Lower lobe of right lung (tissue), 2 donors: ENCODE measurements around the gene TMEM141. TPM values are rescaled to one million over a fixed set of nuclear protein-coding genes. Genes with fewer than 3 reads are reported as not detected.

Experiments
- ATAC-seq, 2 donors: fragments of 200-7000 bp; cut with Tn5 transposase; one replicate each; pipeline ENCODE4 v1.9.1; 2020 to 2022; ENCODE audit warnings: mild to moderate bottlenecking in 2 of 2, moderate library complexity in 2 of 2
- DNase-seq: peaks from one replicate; pipeline ENCODE4 v3.0.0-alpha.2; 2020
- H3K27ac ChIP-seq: fragments of 200-600 bp; one replicate; pipeline ENCODE4 v1.8.0; 2022
- H3K27me3 ChIP-seq: fragments of 200-600 bp; one replicate; pipeline ENCODE4 v1.8.0; 2022; ENCODE audit warnings: low read depth
- H3K36me3 ChIP-seq: fragments of 200-600 bp; one replicate; pipeline ENCODE4 v1.8.0; 2022; ENCODE audit warnings: mild to moderate bottlenecking
- H3K4me1 ChIP-seq: fragments of 200-600 bp; one replicate; pipeline ENCODE4 v1.8.0; 2022
- H3K4me3 ChIP-seq: fragments of 200-600 bp; one replicate; pipeline ENCODE4 v1.8.0; 2022; ENCODE audit warnings: mild to moderate bottlenecking
- H3K9me3 ChIP-seq: fragments of 200-600 bp; one replicate; pipeline ENCODE4 v1.8.0; 2022
- CTCF ChIP-seq: fragments of 200-600 bp; IDR thresholded peaks from one replicate; pipeline ENCODE4 v1.8.0; 2022; ENCODE audit warnings: antibody characterized with exemption, mild to moderate bottlenecking
- intact Hi-C: fragments of 100-400 bp; cut with DNase I; formaldehyde crosslinking; loops from one replicate; pipeline ENCODE4 v1.11.0; 2022
- total RNA-seq: library from RNA; stranded (reverse); fragmentation: NEBNext Ultra II Directional; extraction: Animal tissue kit (Norgen Biotek cat#: 25700); gene quantifications from one replicate; pipeline ENCODE4 v1.2.1, GENCODE V29; 2021
- donor health status: DM: no; HTN: yes; CAD: no; lungs with severe emphysema.

The TMEM141 gene
- total RNA-seq, 1 donor from 2014 or later = 57.2 TPM

GRCh38 chr9:136748201-136748600, 42.9 kb upstream of the TMEM141 start, which contains the start of gene LCN6:
Gene LCN6, minus strand, starts transcription at chr9:136748525. Its CDS starts 42 bp downstream, at chr9:136748483.
- H3K36me3 ChIP-seq = no peaks in the 10 kb centered on the region
- DNase-seq (no peak), ATAC-seq (peak in 1 of 2 donors; percentile 3)
- intact Hi-C loops = no loop called here
- H3K27ac ChIP-seq = no peak within 1 kb of the TSS
- TF ChIP-seq CTCF = no peak
- no peaks in the 10 kb centered on the region for H3K9me3 ChIP-seq
- H3K4me1 ChIP-seq = peaks cover 14% of the 10 kb centered on the region
- H3K4me3 ChIP-seq = no peak within 1 kb of the TSS
- H3K27me3 ChIP-seq = peaks cover 11% of the 10 kb centered on the region

GRCh38 chr9:136748666-136749611, 42.2 kb upstream of the TMEM141 start:
- H3K4me1 ChIP-seq = peaks cover 14% of the 10 kb centered on the region
- ATAC-seq (peak; percentile 40 to 57), DNase-seq (peak; percentile 60)
- TF ChIP-seq CTCF = no peak
- H3K36me3 ChIP-seq = no peaks in the 10 kb centered on the region
- no peaks in the 10 kb centered on the region for H3K9me3 ChIP-seq
- intact Hi-C loops = no loop called here
- H3K4me3 ChIP-seq = no peak overlapping the region
- H3K27ac ChIP-seq = no peak overlapping the region
- peaks cover 5% of the 10 kb centered on the region for H3K27me3 ChIP-seq

GRCh38 chr9:136750526-136750925, 40.6 kb upstream of the TMEM141 start:
- Histone ChIP-seq H3K27me3 (peaks cover 5% of the 10 kb centered on the region), H3K4me3 (no peak overlapping the region), H3K36me3 (no peaks in the 10 kb centered on the region), H3K9me3 (no peaks in the 10 kb centered on the region), H3K4me1 (peaks cover 14% of the 10 kb centered on the region), H3K27ac (no peak overlapping the region)
- TF ChIP-seq CTCF = no peak
- intact Hi-C loops = no loop called here
- no peak for ATAC-seq
- no peak for DNase-seq

GRCh38 chr9:136751244-136751643, 39.9 kb upstream of the TMEM141 start:
- peaks cover 5% of the 10 kb centered on the region for H3K27me3 ChIP-seq
- ATAC-seq = no peak
- no peaks in the 10 kb centered on the region for H3K9me3 ChIP-seq
- H3K36me3 ChIP-seq = no peaks in the 10 kb centered on the region
- intact Hi-C loops = no loop called here
- no peak for TF ChIP-seq CTCF
- no peak overlapping the region for H3K27ac ChIP-seq
- DNase-seq = no peak
- no peak overlapping the region for H3K4me3 ChIP-seq
- peaks cover 14% of the 10 kb centered on the region for H3K4me1 ChIP-seq

GRCh38 chr9:136751814-136752213, 39.3 kb upstream of the TMEM141 start:
- intact Hi-C loops = no loop called here
- TF ChIP-seq CTCF = no peak
- Histone ChIP-seq H3K4me3 (no peak overlapping the region), H3K36me3 (no peaks in the 10 kb centered on the region), H3K27me3 (peaks cover 5% of the 10 kb centered on the region), H3K27ac (no peak overlapping the region), H3K4me1 (peaks cover 14% of the 10 kb centered on the region), H3K9me3 (no peaks in the 10 kb centered on the region)
- ATAC-seq = no peak
- no peak for DNase-seq
